D721Med (cell line): ENCODE measurements around the gene ITGA1.
"Not testable (repeated sequence)": the region's sequence is repeated elsewhere in the genome, so short reads cannot be mapped to it uniquely, and the experiment has no call there.

Experiments used
- DNase-seq: peaks from one replicate; pipeline ENCODE4 v3.0.0; 2011; ENCODE audit warnings: low spot score; ENCODE audit not compliant: insufficient read length
- FAIRE-seq: peaks from 2 replicates; lab custom pipeline; 2011; peaks lifted over from hg19 to GRCh38; lab: Jason Lieb, UNC
- TF ChIP-seq, protein P1 (sequence below): IDR thresholded peaks from 2 replicates; pipeline ENCODE4 v1.5.1; 2012; ENCODE audit warnings: mild to moderate bottlenecking, control low read depth; ENCODE audit not compliant: insufficient read depth; ENCODE audit errors: missing control alignments

Gene ITGA1

DNA sequence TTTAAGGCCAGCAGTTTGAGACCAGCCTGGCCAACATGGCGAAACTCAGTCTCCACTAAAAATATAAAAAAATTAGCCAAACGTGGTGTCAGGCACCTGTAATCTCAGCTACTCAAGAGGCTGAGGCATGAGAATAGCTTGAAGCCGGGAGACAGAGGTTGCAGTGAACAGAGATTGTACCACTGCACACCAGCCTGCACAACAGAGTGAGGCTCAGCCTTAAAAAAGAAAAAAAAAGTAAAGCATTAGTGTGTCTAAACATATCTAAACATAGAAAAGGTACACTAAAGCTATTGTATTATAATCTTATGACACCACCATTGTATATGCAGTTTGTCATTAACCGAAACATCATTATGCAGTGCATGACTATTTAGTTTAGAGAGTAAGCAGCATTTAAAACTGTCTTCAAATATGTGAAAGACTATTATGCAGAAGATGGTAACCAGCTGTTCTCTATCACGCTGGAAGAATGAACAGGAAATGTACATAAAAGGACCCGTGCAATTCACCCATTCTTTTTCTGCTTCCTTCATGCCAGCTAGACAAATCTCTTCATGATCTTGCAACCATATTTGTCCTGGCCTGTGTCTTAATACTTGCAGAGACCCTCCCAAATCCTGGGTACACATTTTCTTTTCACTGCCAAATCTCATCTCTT, 58.6 kb downstream of the ITGA1 start:
- TF ChIP-seq, protein P1, sequence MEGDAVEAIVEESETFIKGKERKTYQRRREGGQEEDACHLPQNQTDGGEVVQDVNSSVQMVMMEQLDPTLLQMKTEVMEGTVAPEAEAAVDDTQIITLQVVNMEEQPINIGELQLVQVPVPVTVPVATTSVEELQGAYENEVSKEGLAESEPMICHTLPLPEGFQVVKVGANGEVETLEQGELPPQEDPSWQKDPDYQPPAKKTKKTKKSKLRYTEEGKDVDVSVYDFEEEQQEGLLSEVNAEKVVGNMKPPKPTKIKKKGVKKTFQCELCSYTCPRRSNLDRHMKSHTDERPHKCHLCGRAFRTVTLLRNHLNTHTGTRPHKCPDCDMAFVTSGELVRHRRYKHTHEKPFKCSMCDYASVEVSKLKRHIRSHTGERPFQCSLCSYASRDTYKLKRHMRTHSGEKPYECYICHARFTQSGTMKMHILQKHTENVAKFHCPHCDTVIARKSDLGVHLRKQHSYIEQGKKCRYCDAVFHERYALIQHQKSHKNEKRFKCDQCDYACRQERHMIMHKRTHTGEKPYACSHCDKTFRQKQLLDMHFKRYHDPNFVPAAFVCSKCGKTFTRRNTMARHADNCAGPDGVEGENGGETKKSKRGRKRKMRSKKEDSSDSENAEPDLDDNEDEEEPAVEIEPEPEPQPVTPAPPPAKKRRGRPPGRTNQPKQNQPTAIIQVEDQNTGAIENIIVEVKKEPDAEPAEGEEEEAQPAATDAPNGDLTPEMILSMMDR = no peak
- DNase-seq = no peak
- FAIRE-seq = peak; percentile 38

GRCh38 chr5:52848688-52849087, 61.0 kb downstream of the ITGA1 start:
- DNase-seq, FAIRE-seq: not testable (repeated sequence)

- TF ChIP-seq, protein P1 = no peak
- FAIRE-seq = no peak
- DNase-seq = no peak
Measured at GRCh38 chr5:52849544-52849943, 61.8 kb downstream of the ITGA1 start.

DNA sequence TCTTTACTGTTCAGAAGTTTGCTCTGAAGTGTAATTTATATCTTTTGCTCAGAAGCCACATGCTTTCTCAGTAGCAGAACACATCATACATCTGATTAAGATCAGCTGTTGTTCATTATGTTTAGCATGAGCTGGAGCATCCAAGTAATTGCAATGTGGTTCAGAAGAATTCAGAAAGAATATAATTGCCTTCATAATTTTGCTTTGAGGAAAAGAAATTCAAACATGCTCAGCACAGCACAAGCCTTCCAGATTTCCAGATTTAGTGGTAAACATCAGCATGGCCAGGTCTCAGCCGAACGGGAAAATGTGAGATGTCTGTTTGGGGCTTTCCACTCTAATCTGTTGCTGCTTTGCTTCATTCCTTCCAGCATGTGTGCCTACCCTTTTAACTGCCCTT, 65.9 kb downstream of the ITGA1 start:
- no peak for FAIRE-seq
- TF ChIP-seq, protein P1 = no peak
- DNase-seq = no peak

GRCh38 chr5:52854301-52854700, 66.6 kb downstream of the ITGA1 start:
- FAIRE-seq (no peak), DNase-seq (no peak)
- TF ChIP-seq, protein P1 = no peak

- TF ChIP-seq, protein P1 = no peak
- FAIRE-seq = no peak
- no peak for DNase-seq
Measured at GRCh38 chr5:52854949-52855348, 67.2 kb downstream of the ITGA1 start.

GRCh38 chr5:52856564-52856963, 68.8 kb downstream of the ITGA1 start:
- FAIRE-seq = no peak
- DNase-seq = no peak
- TF ChIP-seq, protein P1 = no peak
